ENCODE results near the gene ADCY9. TPM values are rescaled to one million over a fixed set of nuclear protein-coding genes. Genes with fewer than 3 reads are reported as not detected.
A peak's percentile ranks its signal among the peaks of the same experiment; 100 is the strongest.

Gene ADCY9
- total RNA-seq, 2 donors from 2014 or later: 7.2 to 58.3 TPM

GRCh38 chr16:4115949-4116318, 308 bp downstream of the ADCY9 start:
- WGBS: no CpG with 5 or more reads among the region's 71 CpGs
- H3K4me3 ChIP-seq: peak overlapping the region; percentile 44 to 45
- TF ChIP-seq POLR2AphosphoS5 (IDR thresholded peaks at IDR 0.05) (no peak), CTCF (IDR thresholded peaks at IDR 0.05) (no peak), POLR2A (IDR thresholded peaks at IDR 0.05) (no peak)
- DNase-seq (ENCODE audit: low spot score): no peak
- no peak overlapping the region for H3K27ac ChIP-seq
- intact Hi-C loops (cut with DNase I): loop anchor here (2.0 to 10.0 kb wide), 3 partner anchors 71 to 137 kb away; no protein-coding TSS in a partner anchor
- H3K4me1 ChIP-seq (replicated peaks): no peaks in the 10 kb centered on the region
- no peaks in the 10 kb centered on the region for H3K27me3 ChIP-seq (replicated peaks; ENCODE audit: insufficient read depth)
- no peaks in the 10 kb centered on the region for H3K9me3 ChIP-seq
- no peaks in the 10 kb centered on the region for H3K36me3 ChIP-seq

DNA sequence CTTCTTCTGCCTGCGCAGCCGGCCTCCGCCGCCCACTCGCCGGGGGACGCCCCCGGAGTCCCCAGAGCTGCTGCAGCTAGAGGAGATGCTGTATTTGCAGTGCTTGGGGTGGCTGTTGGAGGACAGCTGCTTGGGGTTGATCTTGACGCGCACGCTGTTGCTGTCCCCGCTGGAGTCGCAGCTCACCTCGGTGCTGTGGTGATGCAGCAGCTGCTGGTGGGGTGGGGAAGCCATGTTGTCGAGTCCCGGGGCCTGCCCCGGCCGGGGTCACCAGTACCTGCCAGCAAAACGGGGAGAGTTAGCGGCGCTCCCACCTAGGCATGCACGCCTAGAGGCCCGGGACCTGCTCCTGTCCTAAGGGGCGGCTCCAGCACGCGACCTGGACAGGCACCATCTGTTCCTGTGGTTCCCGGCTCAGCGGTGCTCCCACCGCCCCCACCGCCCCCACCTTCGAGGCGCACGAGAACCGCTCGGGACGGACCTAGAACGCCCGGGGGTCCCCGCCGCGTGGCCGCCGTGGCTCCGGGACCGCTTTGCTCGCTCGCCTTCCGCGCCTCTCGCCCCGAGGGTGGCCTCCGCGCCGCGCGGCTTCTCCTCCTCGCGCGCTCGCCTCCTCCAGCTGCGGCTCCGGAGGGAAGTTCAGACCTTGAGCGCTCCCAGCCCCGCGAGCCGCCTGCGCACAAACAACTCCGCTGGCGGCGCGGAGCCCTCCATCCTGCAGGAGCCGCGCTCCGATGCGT, 863 bp downstream of the ADCY9 start:
- 20% methylated on average over 20 of the region's 75 CpGs for WGBS
- H3K4me3 ChIP-seq: peak overlapping the region; percentile 44 to 45
- H3K27ac ChIP-seq: peak overlapping the region; percentile 43 to 60
- intact Hi-C loops (cut with DNase I): loop anchor here (5.0 to 10.0 kb wide), 2 partner anchors 71 to 118 kb away; no protein-coding TSS in a partner anchor
- no peak for TF ChIP-seq CTCF (IDR thresholded peaks at IDR 0.05)
- no peak for TF ChIP-seq POLR2AphosphoS5 (IDR thresholded peaks at IDR 0.05)
- no peak for TF ChIP-seq POLR2A (IDR thresholded peaks at IDR 0.05)
- no peaks in the 10 kb centered on the region for H3K9me3 ChIP-seq
- peak; percentile 23 for DNase-seq (ENCODE audit: low spot score)
- H3K27me3 ChIP-seq (replicated peaks; ENCODE audit: insufficient read depth): no peaks in the 10 kb centered on the region
- H3K36me3 ChIP-seq: no peaks in the 10 kb centered on the region
- no peaks in the 10 kb centered on the region for H3K4me1 ChIP-seq (replicated peaks)

- no peak overlapping the region for H3K27ac ChIP-seq
- no peaks in the 10 kb centered on the region for H3K9me3 ChIP-seq
- peak overlapping the region; percentile 44 to 45 for H3K4me3 ChIP-seq
- no peak for TF ChIP-seq POLR2A (IDR thresholded peaks at IDR 0.05)
- TF ChIP-seq POLR2AphosphoS5 (IDR thresholded peaks at IDR 0.05): no peak
- TF ChIP-seq CTCF (IDR thresholded peaks at IDR 0.05): no peak
- H3K4me1 ChIP-seq (replicated peaks): no peaks in the 10 kb centered on the region
- H3K27me3 ChIP-seq (replicated peaks; ENCODE audit: insufficient read depth): no peaks in the 10 kb centered on the region
- no peak for DNase-seq (ENCODE audit: low spot score)
- no peaks in the 10 kb centered on the region for H3K36me3 ChIP-seq
- 90% methylated on average over 47 of the region's 47 CpGs for WGBS
- intact Hi-C loops (cut with DNase I): loop anchor here (5.0 to 10.0 kb wide), 3 partner anchors 70 to 132 kb away; no protein-coding TSS in a partner anchor
These were observed 1.7 kb downstream of the ADCY9 start for GRCh38 chr16:4114257-4115208.

DNA sequence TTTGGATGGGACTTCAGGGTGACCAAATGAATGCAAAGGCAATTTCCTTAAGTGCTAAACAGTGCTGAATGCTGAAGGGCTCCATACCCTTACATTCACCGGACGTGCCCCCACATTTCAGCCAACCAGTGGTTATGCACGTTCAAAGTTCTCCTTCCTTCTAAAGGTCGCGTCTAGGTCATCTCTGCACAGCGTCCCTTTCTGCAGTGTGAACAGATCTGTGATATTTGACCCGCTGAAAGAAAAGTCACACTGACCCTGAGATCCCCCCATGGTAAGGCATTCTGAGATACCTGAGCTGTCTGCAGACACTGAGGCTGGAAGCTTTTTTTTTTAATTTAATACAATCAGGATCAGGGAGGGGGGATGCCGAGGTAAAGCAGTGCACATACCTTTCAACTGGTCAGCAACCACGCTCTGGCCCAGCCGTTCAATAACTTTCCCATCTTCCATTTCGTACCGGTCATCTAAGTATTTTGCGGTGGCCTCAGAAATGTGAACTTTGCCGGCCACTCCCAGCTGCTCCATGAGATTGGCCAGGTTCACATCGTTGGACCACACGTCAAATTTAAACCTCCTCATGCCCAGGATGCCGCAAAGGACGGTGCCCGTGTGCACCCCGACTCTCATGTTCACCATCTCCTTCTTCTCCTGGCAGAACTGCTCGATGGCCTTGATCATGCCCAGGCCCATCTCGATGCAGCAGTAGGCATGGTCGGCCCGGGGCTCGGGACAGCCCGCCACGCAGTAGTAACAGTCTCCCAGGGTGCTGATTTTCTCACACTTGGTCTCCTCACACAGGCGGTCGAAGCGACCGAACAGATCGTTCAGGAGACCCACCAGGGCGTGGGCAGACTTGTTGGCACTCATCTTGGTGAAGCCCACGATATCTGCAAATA, 2.6 kb downstream of the ADCY9 start:
- Histone ChIP-seq H3K27ac (no peak overlapping the region), H3K4me1 (replicated peaks) (no peaks in the 10 kb centered on the region), H3K9me3 (no peaks in the 10 kb centered on the region), H3K4me3 (no peak overlapping the region), H3K27me3 (replicated peaks; ENCODE audit: insufficient read depth) (no peaks in the 10 kb centered on the region), H3K36me3 (no peaks in the 10 kb centered on the region)
- WGBS: 93% methylated on average over 34 of the region's 34 CpGs
- TF ChIP-seq POLR2AphosphoS5 (IDR thresholded peaks at IDR 0.05) (no peak), POLR2A (IDR thresholded peaks at IDR 0.05) (no peak), CTCF (IDR thresholded peaks at IDR 0.05) (no peak)
- intact Hi-C loops (cut with DNase I): loop anchor here (5.0 to 10.0 kb wide), 2 partner anchors 69 to 131 kb away; no protein-coding TSS in a partner anchor
- no peak for DNase-seq (ENCODE audit: low spot score)
